K562 (cell line): Measurements from ENCODE around the gene DOCK8. TPM values are rescaled to one million over a fixed set of nuclear protein-coding genes. Genes with fewer than 3 reads are reported as not detected.

Source experiments
- ARID3B ChIP-seq: fragments of 250-450 bp; sonication (Bioruptor Pico); IDR thresholded peaks from 2 replicates; pipeline ENCODE4 v1.4.0; 2020; ENCODE audit warnings: borderline replicate concordance
- BCOR ChIP-seq: fragments of 450-650 bp; IDR thresholded peaks from 2 replicates; pipeline ENCODE4 v1.6.1; 2016
- CHCHD3 ChIP-seq: fragments of 250-450 bp; sonication (Bioruptor Pico); IDR thresholded peaks from 2 replicates; pipeline ENCODE4 v2.1.2; 2022; ENCODE audit warnings: mild to moderate bottlenecking
- DDX20 ChIP-seq: fragments of 450-650 bp; IDR thresholded peaks from 2 replicates; pipeline ENCODE4 v1.6.1; 2016; ENCODE audit warnings: missing genetic modification characterization, low read depth, mild to moderate bottlenecking, missing compliant biosample characterization, moderate library complexity
- DIDO1 ChIP-seq: fragments of 450-650 bp; IDR thresholded peaks from 2 replicates; pipeline ENCODE4 v1.6.1; 2016; ENCODE audit warnings: low read depth, missing biosample characterization, missing genetic modification characterization
- PBX2 ChIP-seq, 2 experiments: IDR thresholded peaks in 1 of 2; conservative IDR thresholded peaks in 1 of 2; 2 replicates each; pipeline ENCODE4 v1.6.1; 2016; ENCODE audit warnings: low read depth in 2 of 2, mild to moderate bottlenecking in 1 of 2, missing compliant biosample characterization in 1 of 2, missing genetic modification characterization in 1 of 2, moderate library complexity in 1 of 2
- SPI1 ChIP-seq: IDR thresholded peaks from 2 replicates; pipeline ENCODE4 v1.6.1; 2011; ENCODE audit warnings: low read depth, low read length, control low read depth, borderline replicate concordance
- TAF9B ChIP-seq: fragments of 450-650 bp; IDR thresholded peaks from 2 replicates; pipeline ENCODE4 v1.6.1; 2018; ENCODE audit warnings: mild to moderate bottlenecking; ENCODE audit not compliant: partially characterized antibody
- ZBTB49 ChIP-seq: sonication (generic); formaldehyde crosslinking; IDR thresholded peaks from 2 replicates; pipeline ENCODE4 v1.8.0; 2022; ENCODE audit warnings: missing genetic modification reagents, mild to moderate bottlenecking, borderline replicate concordance
- ZC3H4 ChIP-seq: sonication (generic); formaldehyde crosslinking; IDR thresholded peaks from 2 replicates; pipeline ENCODE4 v1.9.0; 2021; ENCODE audit warnings: missing genetic modification reagents, borderline replicate concordance
- ZNF124 ChIP-seq: sonication (generic); formaldehyde crosslinking; IDR thresholded peaks from 2 replicates; pipeline ENCODE4 v1.8.1; 2022; ENCODE audit warnings: missing genetic modification reagents
- polyA plus RNA-seq, 8 experiments: library from polyadenylated mRNA; depleted of rRNA in 4 of 8; stranded (reverse) in 5 of 8; unstranded in 3 of 8; fragments of >200 nt; fragmentation: Nextera tagmentation in 2 of 8; fragmentation: Illumina TruSeq in 1 of 8; extraction: Ambion mirVana in 2 of 8; extraction: Trizol in 1 of 8; gene quantifications; 2 replicates each; pipeline versions ENCODE4 v1.2.1 to v1.2.3, GENCODE V29; 2011 to 2014; ENCODE audit warnings: inconsistent platforms in 1 of 8, missing spikeins in 1 of 8
- total RNA-seq, 7 experiments: library from RNA; depleted of rRNA in 6 of 7; stranded (reverse); fragments of >200 nt in 6 of 7; fragmentation: Illumina TruSeq in 2 of 7; extraction: Trizol in 2 of 7; gene quantifications; 2 replicates each; pipeline versions ENCODE4 v1.2.1 to v1.2.3, GENCODE V29; 2011 to 2021; ENCODE audit warnings: low replicate concordance in 1 of 7
- TF ChIP-seq, protein P1 (sequence below): sonication (generic); formaldehyde crosslinking; IDR thresholded peaks from 2 replicates; pipeline ENCODE4 v1.8.1; 2023; ENCODE audit warnings: mild to moderate bottlenecking, missing genetic modification reagents
- TF ChIP-seq, protein P2 (sequence below): fragments of 250-450 bp; sonication (Bioruptor Pico); IDR thresholded peaks from 2 replicates; pipeline ENCODE4 v1.6.1; 2021; ENCODE audit warnings: mild to moderate bottlenecking
- TF ChIP-seq, protein P3 (sequence below): fragments of 250-450 bp; sonication (Bioruptor Pico); IDR thresholded peaks from 2 replicates; pipeline ENCODE4 v1.5.0; 2021

The DOCK8 gene
- total and polyA plus RNA-seq, 9 of the 15 experiments (the other 6 are each of a cell fraction or from before 2014, with no cell fraction given): 14.4 to 53.8 (median 25.1) TPM

DNA sequence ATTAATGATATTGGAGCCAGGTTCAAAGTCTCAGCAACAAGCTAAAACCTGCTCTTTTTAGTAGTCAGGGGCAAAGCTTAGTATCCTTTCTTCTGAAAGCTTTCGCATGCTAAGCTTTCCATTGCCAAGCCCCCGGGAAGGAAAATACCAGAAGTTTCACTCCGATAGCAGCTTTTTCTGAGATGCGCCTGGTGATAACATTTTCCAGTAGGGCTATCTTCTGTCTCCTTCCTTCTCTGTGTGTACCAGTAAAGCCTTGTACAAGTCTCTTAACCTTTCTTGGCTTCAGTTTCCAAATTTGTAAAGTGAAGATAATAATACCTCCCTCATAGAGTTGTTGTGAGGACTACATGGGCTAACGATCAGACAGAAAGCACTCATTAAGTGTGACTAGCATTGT is 36.7 kb downstream of the DOCK8 start (continued):
- TF ChIP-seq DIDO1 (tag) (no peak), DDX20 (no peak), BCOR (peak; percentile 48; the same call in 1 of the 2 replicates), TAF9B (no peak), SPI1 (no peak), ZC3H4 (CRISPR knock-in tag) (no peak), ARID3B (CRISPR knock-in tag) (no peak), ZNF124 (CRISPR knock-in tag) (no peak), ZBTB49 (CRISPR knock-in tag) (no peak), CHCHD3 (no peak), PBX2 (CRISPR knock-in tag; IDR thresholded peaks at IDR 0.05; ENCODE audit: low read depth) (no peak), PBX2 (tag; conservative IDR thresholded peaks at IDR 0.05; ENCODE audit: low read depth) (no peak)
- TF ChIP-seq, protein P1, sequence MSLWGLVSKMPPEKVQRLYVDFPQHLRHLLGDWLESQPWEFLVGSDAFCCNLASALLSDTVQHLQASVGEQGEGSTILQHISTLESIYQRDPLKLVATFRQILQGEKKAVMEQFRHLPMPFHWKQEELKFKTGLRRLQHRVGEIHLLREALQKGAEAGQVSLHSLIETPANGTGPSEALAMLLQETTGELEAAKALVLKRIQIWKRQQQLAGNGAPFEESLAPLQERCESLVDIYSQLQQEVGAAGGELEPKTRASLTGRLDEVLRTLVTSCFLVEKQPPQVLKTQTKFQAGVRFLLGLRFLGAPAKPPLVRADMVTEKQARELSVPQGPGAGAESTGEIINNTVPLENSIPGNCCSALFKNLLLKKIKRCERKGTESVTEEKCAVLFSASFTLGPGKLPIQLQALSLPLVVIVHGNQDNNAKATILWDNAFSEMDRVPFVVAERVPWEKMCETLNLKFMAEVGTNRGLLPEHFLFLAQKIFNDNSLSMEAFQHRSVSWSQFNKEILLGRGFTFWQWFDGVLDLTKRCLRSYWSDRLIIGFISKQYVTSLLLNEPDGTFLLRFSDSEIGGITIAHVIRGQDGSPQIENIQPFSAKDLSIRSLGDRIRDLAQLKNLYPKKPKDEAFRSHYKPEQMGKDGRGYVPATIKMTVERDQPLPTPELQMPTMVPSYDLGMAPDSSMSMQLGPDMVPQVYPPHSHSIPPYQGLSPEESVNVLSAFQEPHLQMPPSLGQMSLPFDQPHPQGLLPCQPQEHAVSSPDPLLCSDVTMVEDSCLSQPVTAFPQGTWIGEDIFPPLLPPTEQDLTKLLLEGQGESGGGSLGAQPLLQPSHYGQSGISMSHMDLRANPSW: no peak
- TF ChIP-seq, protein P2, sequence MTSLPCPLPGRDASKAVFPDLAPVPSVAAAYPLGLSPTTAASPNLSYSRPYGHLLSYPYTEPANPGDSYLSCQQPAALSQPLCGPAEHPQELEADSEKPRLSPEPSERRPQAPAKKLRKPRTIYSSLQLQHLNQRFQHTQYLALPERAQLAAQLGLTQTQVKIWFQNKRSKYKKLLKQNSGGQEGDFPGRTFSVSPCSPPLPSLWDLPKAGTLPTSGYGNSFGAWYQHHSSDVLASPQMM: no peak
- TF ChIP-seq, protein P3, sequence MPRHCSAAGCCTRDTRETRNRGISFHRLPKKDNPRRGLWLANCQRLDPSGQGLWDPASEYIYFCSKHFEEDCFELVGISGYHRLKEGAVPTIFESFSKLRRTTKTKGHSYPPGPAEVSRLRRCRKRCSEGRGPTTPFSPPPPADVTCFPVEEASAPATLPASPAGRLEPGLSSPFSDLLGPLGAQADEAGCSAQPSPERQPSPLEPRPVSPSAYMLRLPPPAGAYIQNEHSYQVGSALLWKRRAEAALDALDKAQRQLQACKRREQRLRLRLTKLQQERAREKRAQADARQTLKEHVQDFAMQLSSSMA (CRISPR knock-in tag): no peak
